GM12878 (cell line): Measurements from ENCODE around the gene PLEKHG4B. TPM values are rescaled to one million over a fixed set of nuclear protein-coding genes. Genes with fewer than 3 reads are reported as not detected.

ENCODE experiments used
- ATAC-seq: fragments of 200-7000 bp; cut with Tn5 transposase; 3 replicates; pipeline ENCODE4 v1.9.1; 2020; ENCODE audit warnings: mild to moderate bottlenecking, moderate library complexity
- BruUV-seq: library from RNA; stranded (reverse); fragments of 400-500 nt; replicated peaks from 2 replicates; lab custom pipeline; 2021; lab: Mats Ljungman, UMichigan
- CTCF ChIA-PET: fragments of 300-600 bp; sonication (Branson Sonifier 250); formaldehyde crosslinking; extraction: SDS; loops from one replicate; lab custom pipeline; 2021; ENCODE audit warnings: inconsistent platforms; lab: Yijun Ruan, JAX
- POLR2A ChIA-PET: fragments of 350-600 bp; formaldehyde crosslinking; extraction: SDS; loops from one replicate; lab custom pipeline; 2021; ENCODE audit warnings: inconsistent platforms; lab: Charles Lee
- RAD21 ChIA-PET: fragments of 300-600 bp; sonication (Branson Sonifier 250); formaldehyde crosslinking; loops from one replicate; lab custom pipeline; 2023; ENCODE audit warnings: antibody characterized with exemption; ENCODE audit not compliant: unreplicated experiment; lab: Charles Lee
- SMC1A ChIA-PET: fragments of 300-600 bp; sonication (Branson Sonifier 250); formaldehyde crosslinking; loops from one replicate; lab custom pipeline; 2023; ENCODE audit not compliant: unreplicated experiment, uncharacterized antibody; lab: Charles Lee
- DNase-seq: peaks from one replicate; pipeline ENCODE4 v3.0.0-alpha.2; 2011; ENCODE audit warnings: low read depth, low spot score
- FAIRE-seq: peaks from 3 replicates; lab custom pipeline; 2011; peaks lifted over from hg19 to GRCh38; lab: Jason Lieb, UNC
- H2AFZ ChIP-seq: 2 replicates; pipeline ENCODE4 v1.6.0; 2011; ENCODE audit warnings: low read depth, low read length, control low read depth; ENCODE audit not compliant: control insufficient read depth
- H3K27ac ChIP-seq: 2 replicates; pipeline ENCODE4 v1.5.1; 2011; ENCODE audit warnings: control low read depth; ENCODE audit not compliant: control insufficient read depth, insufficient read depth
- H3K27me3 ChIP-seq, 2 experiments: replicated peaks in 1 of 2; 2 replicates each; pipeline versions ENCODE4 v1.6.0 to v1.6.1; 2011; ENCODE audit warnings: low read length in 1 of 2; ENCODE audit not compliant: control insufficient read depth in 2 of 2, insufficient read depth in 2 of 2
- H3K36me3 ChIP-seq, 2 experiments: 2 replicates each; pipeline ENCODE4 v1.5.1; 2011; ENCODE audit warnings: low read length in 1 of 2; ENCODE audit not compliant: control insufficient read depth in 2 of 2, insufficient read depth in 2 of 2
- H3K4me1 ChIP-seq: 2 replicates; pipeline ENCODE4 v1.6.1; 2011; ENCODE audit warnings: mild to moderate bottlenecking, low read length, moderate library complexity, mixed read lengths; ENCODE audit not compliant: control insufficient read depth, insufficient read depth
- H3K4me2 ChIP-seq: 2 replicates; pipeline ENCODE4 v1.6.0; 2011; ENCODE audit warnings: control low read depth; ENCODE audit not compliant: control insufficient read depth, insufficient read depth
- H3K4me3 ChIP-seq: fragments of 200-600 bp; sonication (generic); 2 replicates; pipeline ENCODE4 v1.5.1; 2016
- H3K79me2 ChIP-seq: 2 replicates; pipeline ENCODE4 v1.6.0; 2011; ENCODE audit warnings: low read length; ENCODE audit not compliant: control insufficient read depth, insufficient read depth
- H3K9ac ChIP-seq: 2 replicates; pipeline ENCODE4 v1.8.0; 2011; ENCODE audit warnings: low read length, control low read depth, mixed read lengths; ENCODE audit not compliant: control insufficient read depth, insufficient read depth
- H3K9me3 ChIP-seq: replicated peaks from 3 replicates; pipeline ENCODE4 v1.5.1; 2011; ENCODE audit warnings: mild to moderate bottlenecking, low read length; ENCODE audit not compliant: control insufficient read depth, insufficient read depth
- H4K20me1 ChIP-seq: 2 replicates; pipeline ENCODE4 v1.6.0; 2011; ENCODE audit not compliant: control insufficient read depth, insufficient read depth
- BCL11A ChIP-seq: IDR thresholded peaks from 2 replicates; pipeline ENCODE4 v1.6.1; 2011; ENCODE audit warnings: low read depth, low read length
- CBFB ChIP-seq: IDR thresholded peaks from 2 replicates; pipeline ENCODE4 v1.6.1; 2016; ENCODE audit warnings: antibody characterized with exemption, low read depth
- CHD2 ChIP-seq: IDR thresholded peaks from 2 replicates; pipeline ENCODE4 v1.6.1; 2011; ENCODE audit warnings: low read depth, low read length, improper control_type of control experiment, borderline replicate concordance
- E2F8 ChIP-seq: fragments of 450-650 bp; IDR thresholded peaks from 2 replicates; pipeline ENCODE4 v1.6.1; 2018; ENCODE audit warnings: mild to moderate bottlenecking, low read depth, moderate library complexity; ENCODE audit not compliant: partially characterized antibody
- MEF2A ChIP-seq: IDR thresholded peaks from 2 replicates; pipeline ENCODE4 v1.6.1; 2011; ENCODE audit warnings: low read depth, mild to moderate bottlenecking, low read length, moderate library complexity; ENCODE audit not compliant: insufficient read depth
- MTA2 ChIP-seq: fragments of 450-650 bp; IDR thresholded peaks from 2 replicates; pipeline ENCODE4 v1.6.1; 2016; ENCODE audit warnings: low read depth, mild to moderate bottlenecking, moderate library complexity
- MXI1 ChIP-seq: fragments of 150-350 bp; IDR thresholded peaks from 2 replicates; pipeline ENCODE4 v1.6.1; 2011; ENCODE audit warnings: low read depth, mild to moderate bottlenecking, inconsistent platforms, low read length, improper control_type of control experiment
- RAD21 ChIP-seq: IDR thresholded peaks from 2 replicates; pipeline ENCODE4 v1.6.1; 2011; ENCODE audit warnings: mild to moderate bottlenecking, low read depth, low read length, moderate library complexity; ENCODE audit not compliant: insufficient read depth
- RFX5 ChIP-seq: IDR thresholded peaks from 2 replicates; pipeline ENCODE4 v1.6.1; 2011; ENCODE audit warnings: low read depth, low read length, improper control_type of control experiment
- SIX5 ChIP-seq: IDR thresholded peaks from 2 replicates; pipeline ENCODE4 v1.6.1; 2011; ENCODE audit warnings: mild to moderate bottlenecking, low read depth, low read length, moderate library complexity; ENCODE audit not compliant: severe bottlenecking
- SP1 ChIP-seq: IDR thresholded peaks from one replicate; pipeline ENCODE4 v1.6.1; 2011; ENCODE audit warnings: low read depth, low read length
- WGBS: methylation state at CpG from one replicate; pipeline ENCODE4 v1.1.6; 2016; ENCODE audit warnings: low lambda C conversion rate; ENCODE audit not compliant: insufficient replicate concordance, insufficient coverage; ENCODE audit errors: missing lambda C conversion rate; 5-methylcytosine and 5-hydroxymethylcytosine counted together
- in situ Hi-C: fragments of 300-500 bp; cut with MboI; formaldehyde crosslinking; loops from 9 replicates; pipeline ENCODE4 v1.14.3; 2018; ENCODE audit warnings: mixed read lengths
- intact Hi-C: fragments of 100-400 bp; cut with micrococcal nuclease; formaldehyde crosslinking; loops from one replicate; pipeline ENCODE4 v1.14.2; 2022; ENCODE audit not compliant: unreplicated experiment
- polyA plus RNA-seq, 11 experiments: library from polyadenylated mRNA; depleted of rRNA in 4 of 11; unstranded in 6 of 11; stranded (reverse) in 5 of 11; fragments of >200 nt; fragmentation: Nextera tagmentation in 4 of 11; fragmentation: Illumina TruSeq in 1 of 11; extraction: Ambion mirVana in 4 of 11; extraction: Trizol in 1 of 11; gene quantifications; 1 replicate in 1 of 11; 2 replicates in 10 of 11; pipeline versions ENCODE4 v1.2.1 to v1.2.3, GENCODE V29; 2011 to 2016; ENCODE audit warnings: inconsistent platforms in 2 of 11, missing spikeins in 2 of 11, low read depth in 1 of 11
- total RNA-seq, 4 experiments: library from RNA; depleted of rRNA in 3 of 4; stranded (reverse); fragments of >200 nt in 3 of 4; fragmentation: Illumina TruSeq in 1 of 4; extraction: Trizol in 1 of 4; gene quantifications; 2 replicates each; pipeline versions ENCODE4 v1.2.1 to v1.2.3, GENCODE V29; 2013 to 2021
- TF ChIP-seq, protein P1 (sequence below): fragments of 450-650 bp; formaldehyde crosslinking; IDR thresholded peaks from 2 replicates; pipeline ENCODE4 v1.5.0; 2022; ENCODE audit warnings: mild to moderate bottlenecking, missing genetic modification characterization

Gene PLEKHG4B
- total and polyA plus RNA-seq, 10 of the 15 experiments (the other 5 are each of a cell fraction or from before 2014, with no cell fraction given) = under 0.01 to 0.05 (median 0.01) TPM; not detected in 6

- H3K27me3 ChIP-seq = no peaks in the 10 kb centered on the region
- no peak overlapping the region for H2AFZ ChIP-seq
- FAIRE-seq (no peak), DNase-seq (no peak), ATAC-seq (no peak)
- no peak overlapping the region for H3K4me3 ChIP-seq
- POLR2A ChIA-PET = no interaction called here
- no peak overlapping the region for H3K4me2 ChIP-seq
- no peaks in the 10 kb centered on the region for H3K4me1 ChIP-seq
- no peaks in the 10 kb centered on the region for H3K36me3 ChIP-seq
- H3K9me3 ChIP-seq = no peaks in the 10 kb centered on the region; the same call in 2 of the 3 replicates
- no peak for TF ChIP-seq MEF2A
- intact Hi-C loops (no loop called here), in situ Hi-C loops (no loop called here)
- CTCF ChIA-PET = no interaction called here
- no TSS peak for BruUV-seq
- SMC1A ChIA-PET = no interaction called here
- H3K9ac ChIP-seq = no peak overlapping the region
- WGBS = 17% methylated on average over 19 of the region's 19 CpGs
- H3K27ac ChIP-seq = no peak overlapping the region
- H4K20me1 ChIP-seq = no peaks in the 10 kb centered on the region
- RAD21 ChIA-PET = no interaction called here
- H3K79me2 ChIP-seq = no peaks in the 10 kb centered on the region
Measured at GRCh38 chr5:159448-160172, 67.6 kb downstream of the PLEKHG4B start.

GRCh38 chr5:160173-160510 is 68.2 kb downstream of the PLEKHG4B start:
- Histone ChIP-seq H3K36me3 (no peaks in the 10 kb centered on the region), H2AFZ (no peak overlapping the region), H3K9ac (no peak overlapping the region), H3K27ac (no peak overlapping the region), H3K79me2 (no peaks in the 10 kb centered on the region), H3K27me3 (no peaks in the 10 kb centered on the region), H3K4me2 (no peak overlapping the region), H4K20me1 (no peaks in the 10 kb centered on the region), H3K4me3 (no peak overlapping the region), H3K9me3 (no peaks in the 10 kb centered on the region; the same call in 2 of the 3 replicates), H3K4me1 (no peaks in the 10 kb centered on the region)
- ChIA-PET POLR2A (no interaction called here), RAD21 (no interaction called here), CTCF (no interaction called here), SMC1A (no interaction called here)
- DNase-seq = no peak
- no peak for FAIRE-seq
- in situ Hi-C loops = no loop called here
- intact Hi-C loops = no loop called here
- BruUV-seq = no TSS peak
- ATAC-seq = no peak
- 62% methylated on average over 14 of the region's 14 CpGs for WGBS
- TF ChIP-seq SIX5 = no peak
- TF ChIP-seq CHD2 = no peak
- no peak for TF ChIP-seq E2F8
- no peak for TF ChIP-seq BCL11A
- TF ChIP-seq MXI1 = no peak
- TF ChIP-seq, protein P1, sequence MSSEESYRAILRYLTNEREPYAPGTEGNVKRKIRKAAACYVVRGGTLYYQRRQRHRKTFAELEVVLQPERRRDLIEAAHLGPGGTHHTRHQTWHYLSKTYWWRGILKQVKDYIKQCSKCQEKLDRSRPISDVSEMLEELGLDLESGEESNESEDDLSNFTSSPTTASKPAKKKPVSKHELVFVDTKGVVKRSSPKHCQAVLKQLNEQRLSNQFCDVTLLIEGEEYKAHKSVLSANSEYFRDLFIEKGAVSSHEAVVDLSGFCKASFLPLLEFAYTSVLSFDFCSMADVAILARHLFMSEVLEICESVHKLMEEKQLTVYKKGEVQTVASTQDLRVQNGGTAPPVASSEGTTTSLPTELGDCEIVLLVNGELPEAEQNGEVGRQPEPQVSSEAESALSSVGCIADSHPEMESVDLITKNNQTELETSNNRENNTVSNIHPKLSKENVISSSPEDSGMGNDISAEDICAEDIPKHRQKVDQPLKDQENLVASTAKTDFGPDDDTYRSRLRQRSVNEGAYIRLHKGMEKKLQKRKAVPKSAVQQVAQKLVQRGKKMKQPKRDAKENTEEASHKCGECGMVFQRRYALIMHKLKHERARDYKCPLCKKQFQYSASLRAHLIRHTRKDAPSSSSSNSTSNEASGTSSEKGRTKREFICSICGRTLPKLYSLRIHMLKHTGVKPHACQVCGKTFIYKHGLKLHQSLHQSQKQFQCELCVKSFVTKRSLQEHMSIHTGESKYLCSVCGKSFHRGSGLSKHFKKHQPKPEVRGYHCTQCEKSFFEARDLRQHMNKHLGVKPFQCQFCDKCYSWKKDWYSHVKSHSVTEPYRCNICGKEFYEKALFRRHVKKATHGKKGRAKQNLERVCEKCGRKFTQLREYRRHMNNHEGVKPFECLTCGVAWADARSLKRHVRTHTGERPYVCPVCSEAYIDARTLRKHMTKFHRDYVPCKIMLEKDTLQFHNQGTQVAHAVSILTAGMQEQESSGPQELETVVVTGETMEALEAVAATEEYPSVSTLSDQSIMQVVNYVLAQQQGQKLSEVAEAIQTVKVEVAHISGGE (CRISPR knock-in tag) = no peak
- TF ChIP-seq RFX5 = no peak
- TF ChIP-seq CBFB = no peak
- no peak for TF ChIP-seq MTA2
- no peak for TF ChIP-seq RAD21
- TF ChIP-seq SP1 = no peak
